Esophagus squamous epithelium (tissue), 5 donors: ENCODE results near the gene CARM1. TPM values are rescaled to one million over a fixed set of nuclear protein-coding genes. Genes with fewer than 3 reads are reported as not detected.

Experiments
- DNase-seq: peaks from one replicate; lab custom pipeline; 2025; lab: John Stamatoyannopoulos, UW
- H3K27ac ChIP-seq, 4 donors: fragments of 200-600 bp; sonication (generic); one replicate each; pipeline ENCODE4 v1.5.1; 2016 to 2019; ENCODE audit warnings: mild to moderate bottlenecking in 1 of 4
- H3K27me3 ChIP-seq, 4 donors: fragments of 200-600 bp; sonication (generic); 1 replicate in 3 of 4; 2 replicates in 1 of 4; pipeline versions ENCODE4 v1.5.1 to v1.6.0; 2017 to 2021; ENCODE audit warnings: antibody characterized with exemption in 1 of 4
- H3K36me3 ChIP-seq, 3 donors: fragments of 200-600 bp; sonication (generic); one replicate each; pipeline ENCODE4 v1.5.1; 2016 to 2019
- H3K4me1 ChIP-seq, 3 donors: fragments of 200-600 bp; sonication (generic); one replicate each; pipeline ENCODE4 v1.5.1; 2017 to 2019
- H3K4me3 ChIP-seq, 4 donors: fragments of 200-600 bp; sonication (generic); 1 replicate in 3 of 4; 2 replicates in 1 of 4; pipeline ENCODE4 v1.5.1; 2016 to 2019; ENCODE audit warnings: mild to moderate bottlenecking in 2 of 4, moderate library complexity in 1 of 4
- H3K9me3 ChIP-seq, 3 donors: fragments of 200-600 bp; sonication (generic); one replicate each; pipeline ENCODE4 v1.5.1; 2016 to 2019
- POLR2A ChIP-seq, 4 donors: fragments of 450-650 bp; IDR thresholded peaks; one replicate each; pipeline ENCODE4 v1.6.1; 2017; ENCODE audit warnings: antibody characterized with exemption in 4 of 4, mild to moderate bottlenecking in 4 of 4, moderate library complexity in 3 of 4
- WGBS, 2 donors: methylation state at CpG; one replicate each; pipeline ENCODE4 v1.1.5; 2018; 5-methylcytosine and 5-hydroxymethylcytosine counted together
- intact Hi-C: fragments of 100-400 bp; cut with DNase I; formaldehyde crosslinking; loops from one replicate; pipeline ENCODE4 v1.15.0; 2022
- total RNA-seq, 4 donors: library from RNA; depleted of rRNA; stranded (reverse); fragments of >200 nt; gene quantifications; one replicate each; pipeline ENCODE4 v1.1.0, GENCODE V29; 2016
- TF ChIP-seq, protein P1 (sequence below), 6 experiments: fragments of 450-650 bp in 4 of 6; fragments of 200-600 bp in 2 of 6; sonication (generic) in 2 of 6; IDR thresholded peaks; one replicate each; pipeline ENCODE4 v1.5.1; 2016 to 2019; ENCODE audit warnings: antibody characterized with exemption in 6 of 6, mild to moderate bottlenecking in 4 of 6, moderate library complexity in 4 of 6
- donor health status: DM: yes; HTN: yes; CAD: no.

Gene CARM1
- total RNA-seq, 4 donors from 2014 or later, result 21.4 to 35.4 (median 28.5) TPM

GRCh38 chr19:10907925-10908324 is 36.6 kb downstream of the CARM1 start:
- intact Hi-C loops, result no loop called here

DNA sequence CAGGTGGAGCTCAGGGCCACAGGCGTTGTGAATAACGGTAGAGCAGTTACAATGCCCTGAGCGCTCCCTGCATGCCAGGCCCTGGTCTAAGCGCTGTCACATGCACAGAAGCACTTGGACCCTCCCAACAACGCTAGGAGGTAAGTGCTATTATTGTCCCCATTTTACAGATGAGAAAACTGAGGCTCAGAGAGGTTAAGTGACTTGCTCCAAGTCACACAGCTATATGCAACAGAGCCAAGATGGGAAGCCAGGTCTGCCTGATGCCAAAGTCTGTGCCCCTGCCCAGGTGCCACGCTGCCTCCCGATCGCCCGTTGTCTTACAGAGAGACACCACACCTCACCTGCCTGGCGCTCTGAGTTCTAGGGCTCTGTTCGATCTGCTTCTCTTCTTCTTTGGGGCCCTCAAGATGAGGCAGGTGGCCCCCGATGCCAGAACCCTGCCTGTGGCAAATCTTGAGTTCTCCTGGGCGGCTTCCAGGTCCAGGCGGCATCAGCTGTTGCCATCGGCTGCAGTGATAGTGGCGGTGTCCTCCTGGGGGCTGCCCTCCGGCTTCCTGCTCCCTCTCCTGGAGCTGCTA is 37.1 kb downstream of the CARM1 start:
- Histone ChIP-seq H3K9me3 (no peaks in the 10 kb centered on the region), H3K27ac (no peak overlapping the region), H3K27me3 (no peaks in the 10 kb centered on the region), H3K4me3 (no peak overlapping the region), H3K4me1 (no peaks in the 10 kb centered on the region), H3K36me3 (peaks cover 34 to 86% (median 37%) of the 10 kb centered on the region in 3 donors)
- TF ChIP-seq, protein P1, sequence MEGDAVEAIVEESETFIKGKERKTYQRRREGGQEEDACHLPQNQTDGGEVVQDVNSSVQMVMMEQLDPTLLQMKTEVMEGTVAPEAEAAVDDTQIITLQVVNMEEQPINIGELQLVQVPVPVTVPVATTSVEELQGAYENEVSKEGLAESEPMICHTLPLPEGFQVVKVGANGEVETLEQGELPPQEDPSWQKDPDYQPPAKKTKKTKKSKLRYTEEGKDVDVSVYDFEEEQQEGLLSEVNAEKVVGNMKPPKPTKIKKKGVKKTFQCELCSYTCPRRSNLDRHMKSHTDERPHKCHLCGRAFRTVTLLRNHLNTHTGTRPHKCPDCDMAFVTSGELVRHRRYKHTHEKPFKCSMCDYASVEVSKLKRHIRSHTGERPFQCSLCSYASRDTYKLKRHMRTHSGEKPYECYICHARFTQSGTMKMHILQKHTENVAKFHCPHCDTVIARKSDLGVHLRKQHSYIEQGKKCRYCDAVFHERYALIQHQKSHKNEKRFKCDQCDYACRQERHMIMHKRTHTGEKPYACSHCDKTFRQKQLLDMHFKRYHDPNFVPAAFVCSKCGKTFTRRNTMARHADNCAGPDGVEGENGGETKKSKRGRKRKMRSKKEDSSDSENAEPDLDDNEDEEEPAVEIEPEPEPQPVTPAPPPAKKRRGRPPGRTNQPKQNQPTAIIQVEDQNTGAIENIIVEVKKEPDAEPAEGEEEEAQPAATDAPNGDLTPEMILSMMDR (IDR thresholded peaks at IDR 0.05), result no peak
- TF ChIP-seq POLR2A (IDR thresholded peaks at IDR 0.05), result no peak
- intact Hi-C loops, result no loop called here
- WGBS, 2 donors, result 97 to 98% methylated on average over 5 to 7 of the region's 17 CpGs
- no peak for DNase-seq

More at GRCh38 chr19:10907925-10908324, 36.6 kb downstream of the CARM1 start:
- Histone ChIP-seq H3K27ac (no peak overlapping the region), H3K27me3 (no peaks in the 10 kb centered on the region), H3K36me3 (peaks cover 32 to 81% (median 36%) of the 10 kb centered on the region in 3 donors), H3K4me3 (no peak overlapping the region), H3K9me3 (no peaks in the 10 kb centered on the region), H3K4me1 (no peaks in the 10 kb centered on the region)
- TF ChIP-seq, protein P1 (IDR thresholded peaks at IDR 0.05), result no peak
- TF ChIP-seq POLR2A (IDR thresholded peaks at IDR 0.05), result no peak
- no peak for DNase-seq
- 90 to 91% methylated on average over 10 to 11 of the region's 14 CpGs for WGBS, 2 donors

- H3K36me3 ChIP-seq, result peaks cover 32 to 99% (median 40%) of the 10 kb centered on the region in 3 donors
- intact Hi-C loops, result no loop called here
- TF ChIP-seq, protein P1 (IDR thresholded peaks at IDR 0.05), result no peak
- TF ChIP-seq POLR2A (IDR thresholded peaks at IDR 0.05), result no peak
- 80 to 94% methylated on average over 6 to 10 of the region's 31 CpGs for WGBS, 2 donors
- H3K4me1 ChIP-seq, result peaks cover 8 to 26% (median 11%) of the 10 kb centered on the region in 3 donors
- no peak for DNase-seq
- H3K9me3 ChIP-seq, result no peaks in the 10 kb centered on the region
- H3K27ac ChIP-seq, result no peak overlapping the region
- H3K27me3 ChIP-seq, result no peaks in the 10 kb centered on the region
- H3K4me3 ChIP-seq, result no peak overlapping the region
These were observed 40.4 kb downstream of the CARM1 start for GRCh38 chr19:10911579-10912363.

DNA sequence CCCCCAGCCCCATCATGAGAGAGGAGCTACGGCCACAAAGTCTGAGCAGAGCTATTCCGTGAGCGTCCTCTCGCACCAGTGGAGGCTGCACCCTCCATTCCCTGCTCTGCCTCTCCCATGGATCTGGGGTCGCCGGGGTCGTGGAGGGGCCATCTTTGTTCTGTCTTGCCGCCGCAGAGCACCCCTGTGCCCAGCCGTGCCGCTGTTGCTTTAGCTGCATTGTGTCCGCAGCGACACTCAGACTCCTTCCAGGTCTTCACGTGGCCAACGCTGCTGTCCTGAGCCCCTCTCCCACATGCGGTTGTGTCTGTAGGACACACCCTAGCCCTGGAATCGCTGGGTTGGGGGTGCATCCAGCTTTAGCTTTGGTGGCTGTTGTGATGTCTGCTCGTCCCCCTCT is 41.3 kb downstream of the CARM1 start:
- 40 to 95% methylated on average over 1 to 16 of the region's 18 CpGs for WGBS, 2 donors
- TF ChIP-seq POLR2A (IDR thresholded peaks at IDR 0.05), result no peak
- TF ChIP-seq, protein P1 (IDR thresholded peaks at IDR 0.05), result no peak
- no peak overlapping the region for H3K4me3 ChIP-seq
- no peak for DNase-seq
- no peak overlapping the region for H3K27ac ChIP-seq
- H3K27me3 ChIP-seq, result no peaks in the 10 kb centered on the region
- H3K4me1 ChIP-seq, result peaks cover 8 to 26% (median 11%) of the 10 kb centered on the region in 3 donors
- H3K36me3 ChIP-seq, result peaks cover 32 to 97% (median 40%) of the 10 kb centered on the region in 3 donors
- intact Hi-C loops, result no loop called here
- no peaks in the 10 kb centered on the region for H3K9me3 ChIP-seq
